GM12878 (cell line): Measurements from ENCODE around the gene VPS16. TPM values are rescaled to one million over a fixed set of nuclear protein-coding genes. Genes with fewer than 3 reads are reported as not detected.

ENCODE experiments used
- BACH1 ChIP-seq: fragments of 450-650 bp; IDR thresholded peaks from 2 replicates; pipeline ENCODE4 v1.6.1; 2017; ENCODE audit warnings: mild to moderate bottlenecking, borderline replicate concordance
- E4F1 ChIP-seq: fragments of 450-650 bp; IDR thresholded peaks from 2 replicates; pipeline ENCODE4 v1.6.1; 2018; ENCODE audit warnings: borderline replicate concordance, mild to moderate bottlenecking; ENCODE audit not compliant: partially characterized antibody
- POU2F2 ChIP-seq: IDR thresholded peaks from 3 replicates; pipeline ENCODE4 v1.6.1; 2011; ENCODE audit warnings: low read depth, mild to moderate bottlenecking, low read length, borderline replicate concordance
- TAF1 ChIP-seq: IDR thresholded peaks from 2 replicates; pipeline ENCODE4 v1.6.1; 2011; ENCODE audit warnings: mild to moderate bottlenecking, low read depth, low read length, borderline replicate concordance
- ZBTB11 ChIP-seq: fragments of 450-650 bp; formaldehyde crosslinking; IDR thresholded peaks from 2 replicates; pipeline ENCODE4 v1.5.0; 2022; ENCODE audit warnings: mild to moderate bottlenecking, missing genetic modification characterization
- ZZZ3 ChIP-seq: IDR thresholded peaks from 2 replicates; pipeline ENCODE4 v1.6.1; 2011; ENCODE audit warnings: low read depth; ENCODE audit not compliant: control insufficient read depth, insufficient read length
- polyA plus RNA-seq, 11 experiments: library from polyadenylated mRNA; depleted of rRNA in 4 of 11; unstranded in 6 of 11; stranded (reverse) in 5 of 11; fragments of >200 nt; fragmentation: Nextera tagmentation in 4 of 11; fragmentation: Illumina TruSeq in 1 of 11; extraction: Ambion mirVana in 4 of 11; extraction: Trizol in 1 of 11; gene quantifications; 1 replicate in 1 of 11; 2 replicates in 10 of 11; pipeline versions ENCODE4 v1.2.1 to v1.2.3, GENCODE V29; 2011 to 2016; ENCODE audit warnings: inconsistent platforms in 2 of 11, missing spikeins in 2 of 11, low read depth in 1 of 11
- total RNA-seq, 4 experiments: library from RNA; depleted of rRNA in 3 of 4; stranded (reverse); fragments of >200 nt in 3 of 4; fragmentation: Illumina TruSeq in 1 of 4; extraction: Trizol in 1 of 4; gene quantifications; 2 replicates each; pipeline versions ENCODE4 v1.2.1 to v1.2.3, GENCODE V29; 2013 to 2021

Gene VPS16
- total and polyA plus RNA-seq, 10 of the 15 experiments (the other 5 are each of a cell fraction or from before 2014, with no cell fraction given): 8.4 to 37.5 (median 26.4) TPM

DNA sequence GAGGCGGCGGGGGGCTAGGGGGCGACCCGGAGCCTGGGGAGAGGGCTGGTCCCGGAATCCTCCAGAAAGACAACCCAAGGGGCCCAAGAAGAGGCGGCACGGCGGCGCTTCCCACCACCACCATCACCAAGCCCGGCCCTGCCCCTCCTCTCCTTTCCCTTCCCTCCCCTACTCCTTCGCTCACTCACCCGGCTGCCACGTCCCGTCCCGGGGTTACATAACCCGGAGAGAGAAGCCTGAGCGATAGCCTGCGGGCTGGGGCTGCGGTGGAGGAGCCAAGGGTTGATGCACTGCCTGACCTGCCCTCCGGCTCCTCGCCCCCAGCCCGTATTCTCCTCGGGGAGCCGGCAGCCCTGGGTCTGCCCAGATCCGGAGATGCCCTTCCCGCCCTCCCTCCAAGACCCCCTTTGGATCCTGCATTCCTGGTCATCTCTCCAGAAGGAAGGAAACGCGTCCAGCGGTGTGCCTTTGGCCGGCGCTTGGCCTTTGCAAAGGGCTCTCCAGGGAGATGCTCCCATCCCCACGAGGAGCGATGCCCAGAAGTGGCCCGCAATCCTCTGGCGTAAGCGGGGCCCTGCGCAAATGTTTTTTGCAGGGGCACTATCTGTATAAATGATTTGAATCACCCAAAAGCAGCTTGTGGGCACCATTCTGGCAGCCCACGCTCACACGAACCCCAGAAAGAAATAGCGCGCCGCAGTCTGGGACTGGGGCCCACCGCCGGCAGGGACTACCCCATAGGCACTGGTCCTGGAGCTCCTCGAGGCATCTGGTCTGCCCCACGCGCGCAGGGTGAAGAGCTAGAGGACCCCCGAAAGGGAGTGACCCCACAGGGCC is 35.5 kb upstream of the VPS16 start (continued):
- TF ChIP-seq ZBTB11 (CRISPR knock-in tag) (no peak), ZZZ3 (no peak), E4F1 (no peak), TAF1 (no peak), BACH1 (no peak), POU2F2 (no peak)
